Spleen (tissue), 7 donors: ENCODE data around the gene CUBN.

Experiments used
- CTCF ChIP-seq, 11 experiments: fragments of 200-600 bp in 7 of 11; fragments of 450-650 bp in 4 of 11; sonication (generic) in 4 of 11; IDR thresholded peaks in 8 of 11; conservative IDR thresholded peaks in 3 of 11; 1 replicate in 7 of 11; 2 replicates in 4 of 11; pipeline versions ENCODE4 v1.4.0 to v1.8.0; 2016 to 2021; ENCODE audit warnings: antibody characterized with exemption in 11 of 11, inconsistent platforms in 4 of 11, mild to moderate bottlenecking in 1 of 11
- POLR2A ChIP-seq, 3 donors: fragments of 450-650 bp; IDR thresholded peaks; one replicate each; pipeline ENCODE4 v1.5.1; 2017; ENCODE audit warnings: antibody characterized with exemption in 3 of 3, mild to moderate bottlenecking in 1 of 3
- donor health status: DM: no; HTN: no; CAD: no; lungs with moderate emphysema.
- donor health status: DM: no; HTN: no; CAD: no.
- donor health status: DM: no; HTN: no; CAD: no.

- TF ChIP-seq CTCF (IDR thresholded peaks at IDR 0.05 in 8 of 11, conservative IDR thresholded peaks at IDR 0.05 in 3 of 11) (no peak), POLR2A (IDR thresholded peaks at IDR 0.05) (no peak)
These were observed 179.8 kb downstream of the CUBN start for GRCh38 chr10:16949816-16950215.
